NCI-H1417 (cell line): ENCODE data around the gene FAM181B.
A peak's percentile ranks its signal among the peaks of the same experiment; 100 is the strongest.
"Not testable (repeated sequence)": the region's sequence is repeated elsewhere in the genome, so short reads cannot be mapped to it uniquely, and the experiment has no call there.

Experiments used
- DNase-seq, 3 experiments: peaks; one replicate each; lab custom pipeline; 2025; lab: John Stamatoyannopoulos, UW

FAM181B gene

DNA sequence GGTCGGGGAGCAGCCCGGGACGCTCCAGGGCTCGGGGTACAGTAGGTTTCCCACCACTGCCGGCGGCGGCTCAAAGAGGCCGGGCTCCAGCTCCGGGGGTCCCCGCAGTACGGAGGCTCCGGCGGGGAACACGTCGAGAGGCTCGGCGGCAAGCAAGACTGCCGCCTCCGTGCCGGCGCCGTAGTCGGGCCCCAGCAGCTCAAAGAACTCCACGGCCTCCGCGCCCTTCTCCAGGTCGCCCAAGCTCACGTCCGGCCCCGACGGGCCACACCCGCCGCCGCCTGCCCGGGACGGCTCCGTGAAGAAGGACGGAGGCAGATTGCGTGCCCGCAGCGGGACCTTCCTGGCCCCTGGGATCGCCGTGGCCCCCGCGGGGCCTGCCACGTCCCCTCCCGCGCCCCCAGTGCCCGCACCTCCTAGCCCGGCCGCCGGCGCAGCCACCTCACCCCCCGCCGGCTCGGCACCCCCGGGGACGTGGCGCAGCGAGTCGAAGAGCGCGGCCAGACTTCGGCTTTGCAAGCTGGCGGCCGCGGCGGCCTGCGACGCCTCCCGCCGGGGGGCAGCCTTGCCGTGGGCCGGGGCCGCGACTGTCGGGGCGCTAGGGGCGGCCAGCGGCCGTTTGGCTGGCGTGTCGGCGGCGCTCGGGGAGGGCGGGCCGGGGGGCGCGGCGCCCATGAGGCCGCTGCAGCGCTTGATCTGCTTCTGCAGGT, 775 bp downstream of the FAM181B start:
- DNase-seq = no peak

DNA sequence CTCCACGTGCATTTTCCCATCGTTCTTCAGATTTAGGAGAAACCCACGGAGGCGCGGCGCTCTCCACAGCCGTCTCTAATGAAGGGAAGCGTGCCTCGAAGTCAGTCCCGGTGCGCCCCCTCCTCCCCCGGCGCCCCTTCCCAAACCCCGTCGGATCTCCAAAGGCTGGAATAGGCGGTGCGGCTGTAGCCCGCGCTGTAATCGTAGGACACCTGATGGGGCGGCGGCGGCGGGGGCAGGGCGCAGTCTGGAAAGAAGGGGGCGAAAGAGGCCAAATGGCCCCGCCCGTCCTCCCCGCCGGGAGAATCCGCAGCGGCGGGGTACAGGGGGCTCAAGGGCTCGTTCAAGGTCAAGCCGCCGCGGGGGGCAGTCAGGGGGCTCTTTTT, 1.3 kb downstream of the FAM181B start:
- no peak for DNase-seq

DNA sequence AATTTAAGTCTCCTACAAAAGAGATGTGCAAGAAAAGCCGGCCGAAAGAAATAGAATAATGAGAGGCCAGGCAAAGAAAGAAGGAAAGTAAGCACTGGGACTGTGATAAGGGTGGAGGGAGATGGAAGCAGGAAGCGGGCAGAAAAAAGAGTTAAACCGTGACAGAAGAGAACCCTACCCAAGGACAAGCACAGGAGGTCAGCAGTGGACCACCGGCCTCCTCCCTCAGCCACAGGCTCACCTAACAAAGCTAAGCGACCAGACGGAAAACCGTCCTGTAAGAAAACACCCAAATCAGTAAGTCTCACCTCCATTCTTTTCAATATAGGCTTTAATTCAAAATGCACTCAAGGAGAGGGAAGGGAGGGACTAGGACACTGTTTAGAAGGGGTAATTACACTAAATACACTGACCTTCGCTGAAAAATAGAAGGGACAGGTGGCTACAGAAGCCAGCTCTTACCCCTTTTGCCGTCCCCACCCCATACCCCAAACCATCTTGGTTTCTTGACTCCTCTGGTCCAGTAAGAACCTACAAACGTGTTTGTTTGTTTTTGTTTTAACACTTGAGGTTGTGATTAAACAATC, 1.9 kb downstream of the FAM181B start:
- DNase-seq = no peak

DNA sequence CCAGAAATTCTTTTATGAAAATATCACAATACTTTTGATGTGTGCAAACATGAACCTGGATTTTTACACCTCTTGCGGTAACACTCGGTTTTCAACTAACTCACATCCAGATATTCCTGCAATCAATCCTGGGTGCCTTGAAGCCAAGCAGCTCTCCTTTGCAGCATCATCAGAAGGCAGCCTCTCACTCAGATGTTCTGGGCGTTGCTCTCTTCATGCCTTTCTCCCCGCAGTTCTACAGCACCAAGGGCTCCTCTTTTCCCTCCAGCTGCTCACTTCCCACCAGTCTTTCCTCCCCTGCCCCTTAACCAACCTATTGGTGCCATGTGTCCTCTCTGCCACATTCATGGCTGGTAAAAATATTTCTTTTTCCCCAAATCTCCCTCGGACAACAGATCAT, 2.9 kb downstream of the FAM181B start:
- DNase-seq = no peak

DNA sequence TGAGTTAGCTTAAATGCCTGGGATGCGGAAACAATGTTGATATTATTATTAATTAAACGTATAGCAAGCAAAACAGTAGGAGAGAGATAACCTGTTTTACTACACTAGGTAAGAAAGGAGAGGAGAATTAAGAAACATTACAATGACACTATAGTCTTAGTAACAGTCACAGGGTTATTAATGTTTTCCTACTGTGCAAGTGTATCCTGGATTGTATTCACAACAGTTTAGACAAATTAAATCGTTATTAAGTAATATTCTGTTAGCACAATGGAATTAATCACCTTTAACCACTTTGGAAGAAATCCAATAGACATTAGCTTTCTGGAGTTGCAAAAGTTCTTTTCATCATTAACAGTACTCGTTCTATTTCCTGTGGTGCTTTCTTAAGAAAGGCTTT, 3.4 kb downstream of the FAM181B start:
- no peak for DNase-seq

DNA sequence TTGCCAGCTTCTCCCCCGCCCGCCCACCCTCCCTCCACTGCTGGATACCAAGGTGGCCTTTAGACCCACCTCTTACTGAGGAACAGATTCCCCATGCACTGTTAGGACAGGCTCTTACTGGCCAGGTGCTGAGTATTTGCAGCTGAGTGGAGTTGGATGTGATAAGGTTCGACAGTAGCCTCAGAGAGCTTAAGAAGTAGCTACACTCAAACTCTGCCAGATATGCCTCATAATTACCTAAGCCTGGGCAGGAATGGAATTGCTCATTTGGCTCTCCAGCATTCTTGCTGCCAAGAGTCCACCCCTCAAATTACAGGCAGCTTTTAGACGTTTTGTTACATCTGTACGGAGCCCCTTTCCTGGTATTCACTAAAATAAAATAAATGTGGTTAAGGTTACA, 9.6 kb downstream of the FAM181B start:
- no peak for DNase-seq

DNA sequence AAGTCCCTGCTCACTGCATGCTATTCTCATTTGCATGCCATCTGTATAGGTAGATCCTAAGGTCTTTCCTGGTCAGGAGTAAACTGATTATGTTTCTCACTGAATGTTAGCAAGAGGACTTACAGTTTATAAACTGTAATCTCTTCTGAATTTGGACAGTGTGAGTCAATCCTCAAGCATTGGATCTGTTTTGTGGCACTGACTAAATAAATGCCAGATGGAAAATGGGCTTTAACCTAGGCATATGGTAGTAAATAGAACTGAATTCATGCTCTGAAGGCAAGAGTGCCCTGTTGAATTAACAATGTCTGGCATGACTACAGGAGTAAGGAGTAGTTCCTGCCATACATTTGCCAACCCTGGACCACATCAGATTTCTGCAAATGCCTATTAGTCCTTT, 11.4 kb downstream of the FAM181B start:
- no peak for DNase-seq

DNA sequence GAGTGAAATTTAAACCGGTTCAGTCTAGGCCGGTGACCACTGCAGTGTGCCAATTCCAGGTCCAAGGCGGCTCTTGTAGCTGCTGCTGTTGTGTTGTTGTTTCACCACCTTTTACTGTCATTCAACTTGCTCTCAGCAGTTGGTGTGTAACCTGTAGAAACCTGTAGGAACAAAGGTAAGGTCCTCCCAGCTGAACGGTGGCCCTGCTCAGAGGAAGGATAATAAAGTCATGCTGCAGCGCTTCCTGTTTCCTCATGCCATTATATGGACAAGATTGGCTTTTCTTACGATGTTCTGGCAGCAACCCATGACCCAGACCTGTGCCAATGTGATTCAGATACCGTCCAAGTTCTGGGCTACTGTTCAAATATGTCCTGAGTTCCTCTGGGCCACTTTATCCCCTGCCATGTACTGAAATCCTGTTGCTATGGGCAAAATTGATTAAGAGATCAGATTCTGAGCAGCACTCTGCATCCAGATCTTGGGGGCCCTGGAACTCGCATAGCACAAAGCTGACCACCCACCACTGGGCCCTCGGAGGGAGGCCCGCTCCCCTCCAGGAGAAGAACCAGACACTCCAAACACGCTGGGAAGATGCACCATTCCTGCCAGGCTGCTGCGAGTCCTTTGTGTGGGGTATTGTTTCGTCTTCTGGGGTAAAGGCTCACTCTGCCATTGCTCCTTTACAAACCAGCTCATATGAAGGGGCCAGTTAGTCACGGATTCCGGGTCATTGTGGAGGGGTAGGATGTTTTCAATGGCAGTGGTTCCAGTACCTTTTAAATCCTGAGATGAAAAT, 13.2 kb downstream of the FAM181B start:
- no peak for DNase-seq

DNA sequence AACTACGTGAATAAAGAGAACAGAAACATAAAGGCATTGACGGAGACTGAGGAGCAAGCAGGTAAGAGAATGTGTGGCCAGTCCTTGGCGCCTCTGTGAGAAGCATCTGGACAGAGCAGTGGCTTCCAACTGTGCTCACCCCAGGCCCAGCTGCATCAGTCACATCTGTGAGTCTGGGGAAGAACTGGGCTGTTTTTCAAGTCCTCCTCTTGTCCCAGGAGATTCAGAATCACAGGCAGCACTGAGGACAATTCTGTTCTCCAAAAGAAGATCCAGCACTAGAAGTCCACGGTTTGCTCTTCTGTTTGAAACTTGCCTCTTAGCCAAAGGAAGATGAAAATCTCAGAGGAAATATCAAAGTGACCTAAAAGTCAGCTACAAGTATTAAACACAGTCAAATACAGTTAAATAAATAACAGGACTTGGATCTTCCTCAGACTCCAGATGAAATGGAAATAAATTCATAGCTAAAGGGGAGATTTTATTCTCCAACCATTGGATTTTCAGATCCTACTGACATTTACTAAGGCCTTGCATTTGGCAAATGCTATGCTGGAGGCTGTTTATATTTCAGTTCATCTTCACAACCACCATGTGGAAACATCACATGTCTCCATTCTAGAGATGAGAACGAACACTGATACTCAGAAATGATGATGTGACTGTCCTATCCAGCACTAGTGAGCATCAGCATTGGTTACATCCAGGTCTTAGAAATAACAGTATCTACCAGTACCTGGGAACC, 14.1 kb downstream of the FAM181B start:
- DNase-seq = no peak

DNA sequence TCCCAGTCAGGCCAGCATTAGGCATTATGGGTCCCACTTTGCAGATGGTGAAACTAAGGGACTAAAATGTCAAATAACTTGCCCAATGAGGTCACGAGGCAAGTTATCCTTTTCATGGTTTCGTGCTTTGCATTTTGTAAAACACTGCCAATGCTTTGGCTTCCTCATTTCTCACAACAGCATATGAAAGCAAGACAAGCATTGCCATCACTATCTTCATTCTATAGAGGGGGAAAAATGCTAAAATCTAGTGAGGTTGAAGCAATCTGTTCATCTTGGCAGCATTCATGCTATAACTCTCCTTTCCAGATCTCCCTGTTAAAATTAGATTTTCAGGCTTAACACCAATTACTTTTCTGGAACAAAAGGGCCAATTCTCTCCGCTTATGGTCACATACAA, 14.8 kb downstream of the FAM181B start:
- no peak for DNase-seq

DNA sequence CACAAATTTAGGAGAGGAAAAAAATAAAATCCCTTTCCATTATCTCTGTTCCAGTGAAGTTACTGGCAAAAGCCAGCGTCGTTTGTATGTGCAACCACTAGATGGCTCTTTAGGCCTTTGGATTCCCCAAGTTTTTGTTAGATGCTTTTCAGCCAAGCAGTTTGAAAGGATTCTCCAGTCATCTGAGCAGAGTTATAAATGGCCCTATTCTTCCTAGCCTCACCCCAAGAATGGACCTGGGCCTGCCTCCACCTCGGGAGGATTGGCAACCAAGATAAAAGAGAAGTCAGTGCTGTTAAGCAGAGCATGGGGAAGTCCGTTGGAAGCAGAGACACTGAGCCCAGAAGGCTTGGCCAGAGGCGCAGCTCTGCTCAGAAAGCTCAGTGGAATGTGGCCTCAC, 15.4 kb downstream of the FAM181B start:
- DNase-seq = peak; percentile 30 to 73 (median 36)

DNA sequence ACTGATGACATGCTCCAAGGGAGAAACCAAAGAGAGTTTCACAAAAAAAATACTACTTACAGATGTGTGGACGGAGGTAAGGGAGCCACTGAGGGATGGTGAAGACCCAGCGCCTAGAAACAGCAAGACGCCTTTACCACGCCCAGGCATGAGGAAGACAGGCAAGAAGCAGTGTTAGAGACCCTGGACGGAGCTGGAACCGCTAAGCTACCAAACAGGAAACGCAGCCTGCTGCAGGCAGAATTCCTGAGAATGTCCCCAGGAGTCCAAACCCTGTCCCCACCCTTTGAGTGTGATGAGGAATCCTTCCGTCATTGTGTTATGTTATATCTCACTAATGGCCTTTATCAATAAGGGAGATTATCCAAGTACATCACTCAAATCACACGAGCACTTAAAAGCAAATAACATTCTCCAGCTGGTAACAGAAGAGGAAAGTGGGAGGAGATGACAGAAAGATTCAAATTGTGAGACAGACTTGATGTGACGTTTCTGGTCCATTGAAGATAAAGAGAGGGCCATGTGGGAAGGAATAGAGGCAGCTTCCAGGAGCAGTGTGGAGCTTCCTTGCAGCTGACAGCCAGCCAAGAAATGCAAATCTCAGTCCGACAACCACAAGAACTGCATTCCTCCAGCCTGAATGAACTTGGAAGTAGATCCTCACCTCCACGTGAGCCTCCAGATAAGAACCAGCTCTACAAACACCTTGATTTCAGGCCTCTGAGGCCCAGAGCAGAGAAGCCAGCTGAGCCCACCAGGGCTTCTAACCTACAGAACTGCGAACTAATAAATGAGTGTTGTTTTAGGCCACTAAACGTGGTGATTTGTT, 19.1 kb downstream of the FAM181B start:
- no peak for DNase-seq

DNA sequence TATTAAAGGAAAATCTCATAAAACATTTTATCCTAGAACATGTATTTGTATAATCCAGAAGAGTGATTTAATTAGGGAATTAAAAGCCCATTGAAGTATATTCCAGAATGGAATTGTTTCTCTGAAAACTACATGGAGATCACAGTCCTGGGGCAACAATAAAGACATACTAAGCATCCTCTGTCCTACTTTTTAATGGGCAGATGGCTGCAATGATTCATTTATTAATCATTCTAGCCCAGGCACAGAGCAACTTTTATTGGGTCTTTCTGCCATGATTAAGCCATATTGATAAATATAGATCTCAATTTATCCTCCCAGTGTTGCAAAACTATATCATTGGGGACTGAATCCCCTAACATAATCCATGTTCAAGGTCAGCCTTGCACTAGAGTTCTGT, 22.0 kb downstream of the FAM181B start:
- DNase-seq = no peak

DNA sequence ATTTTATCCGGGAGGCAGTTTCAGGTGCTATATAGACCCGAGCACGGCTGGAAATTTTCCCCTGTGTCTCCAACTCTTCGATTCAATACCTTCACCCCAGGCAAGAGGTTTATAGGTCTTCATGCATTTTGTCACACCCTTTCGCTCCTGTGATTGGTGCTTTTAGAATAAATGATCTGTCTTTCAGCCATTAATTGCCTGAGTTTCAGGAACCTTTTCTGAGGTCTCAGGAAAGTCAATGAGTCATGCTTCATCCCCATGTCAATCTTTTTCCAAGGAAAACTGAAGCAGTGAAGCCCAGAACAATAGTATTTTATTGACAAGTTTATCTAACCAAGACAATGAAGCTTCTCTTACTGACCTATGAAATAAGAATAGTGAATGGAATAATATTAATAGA, 29.9 kb downstream of the FAM181B start:
- DNase-seq = no peak

DNA sequence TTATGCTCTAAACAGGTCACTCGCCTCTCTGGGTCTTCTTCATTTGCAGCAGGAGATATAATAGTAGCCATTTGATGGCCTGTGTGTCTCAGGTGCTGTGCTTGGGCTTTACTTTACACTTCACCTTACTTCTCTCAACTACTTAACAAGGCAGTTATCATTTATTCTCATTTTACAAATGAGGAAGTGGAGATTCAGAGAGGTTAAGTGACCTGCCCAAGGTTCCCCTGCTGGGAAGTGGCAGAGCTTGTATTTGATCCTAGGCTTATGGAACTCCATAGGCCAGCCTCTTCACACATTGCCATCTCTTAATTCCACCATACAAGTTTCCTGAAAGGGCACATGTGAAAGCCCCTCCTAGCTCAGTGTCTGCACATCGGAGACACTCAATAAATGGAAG, 30.4 kb downstream of the FAM181B start:
- no peak for DNase-seq

DNA sequence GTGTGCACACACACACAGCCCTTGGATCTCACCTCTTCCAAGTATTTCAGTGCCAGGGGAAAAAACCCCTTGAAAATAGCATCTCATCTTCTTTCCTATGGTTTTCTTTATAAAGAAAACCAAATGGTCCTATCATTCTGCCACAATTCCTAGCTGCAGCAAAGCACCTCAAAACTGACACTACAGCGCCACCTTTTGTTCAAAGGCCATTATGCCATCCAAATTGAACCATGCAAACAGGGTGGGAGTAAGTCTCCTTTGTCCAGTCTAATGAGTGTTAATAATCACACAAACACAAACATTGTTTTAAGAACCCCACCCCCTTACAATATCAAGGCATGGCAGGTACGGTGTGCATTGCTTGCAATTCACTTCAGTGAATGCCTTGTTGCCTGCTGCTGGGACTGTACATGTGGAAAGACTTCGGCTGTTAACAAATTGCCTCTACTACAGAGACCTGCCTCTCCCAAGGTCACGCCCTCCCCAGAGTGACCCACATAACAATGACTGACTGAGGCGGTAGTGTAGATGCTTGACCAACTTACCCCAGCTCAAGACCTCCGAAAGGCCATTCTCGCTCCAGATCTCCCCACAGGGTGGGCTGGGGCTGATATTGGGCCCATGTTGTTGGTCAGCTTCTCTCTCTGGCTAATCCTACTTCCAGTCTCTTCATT, 31.7 kb downstream of the FAM181B start:
- peak; percentile 36 to 78 (median 57) for DNase-seq

DNA sequence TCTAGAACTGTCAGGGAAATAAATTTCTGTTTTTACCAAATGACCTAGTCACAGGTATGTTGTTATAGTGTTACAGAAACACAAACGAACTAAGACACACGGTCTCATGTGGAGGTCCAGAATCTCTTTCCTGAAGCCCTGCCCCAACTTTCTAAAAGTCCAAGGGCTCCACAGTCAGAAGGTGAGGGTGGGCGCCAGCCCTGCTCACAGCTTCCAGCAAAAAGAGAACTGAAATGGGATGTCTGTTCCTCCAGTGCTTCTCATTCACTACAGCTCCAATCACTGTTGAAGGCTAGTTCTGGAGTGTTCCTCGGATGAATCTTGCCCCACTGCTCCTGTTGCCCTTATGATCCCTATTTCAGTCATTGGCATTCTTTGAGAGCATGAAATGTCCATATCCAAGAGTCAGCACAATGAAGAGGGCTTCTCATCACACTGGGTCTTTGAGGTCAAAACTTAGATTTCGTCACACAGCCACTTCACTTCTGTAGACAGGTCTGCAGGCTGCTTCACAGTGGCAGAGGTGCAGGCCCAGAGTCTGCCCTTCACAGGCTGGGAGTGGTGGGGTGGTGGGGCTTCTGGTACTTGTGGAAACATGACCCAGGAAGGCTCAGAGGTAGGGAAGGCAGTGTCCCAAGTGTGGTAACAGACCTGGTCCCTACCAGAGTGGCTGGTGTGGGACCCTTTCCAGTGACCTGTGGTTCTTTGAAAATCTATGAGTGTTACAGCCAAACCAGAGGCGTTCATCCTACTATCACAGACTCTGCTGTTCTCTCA, 34.9 kb downstream of the FAM181B start:
- DNase-seq = no peak

DNA sequence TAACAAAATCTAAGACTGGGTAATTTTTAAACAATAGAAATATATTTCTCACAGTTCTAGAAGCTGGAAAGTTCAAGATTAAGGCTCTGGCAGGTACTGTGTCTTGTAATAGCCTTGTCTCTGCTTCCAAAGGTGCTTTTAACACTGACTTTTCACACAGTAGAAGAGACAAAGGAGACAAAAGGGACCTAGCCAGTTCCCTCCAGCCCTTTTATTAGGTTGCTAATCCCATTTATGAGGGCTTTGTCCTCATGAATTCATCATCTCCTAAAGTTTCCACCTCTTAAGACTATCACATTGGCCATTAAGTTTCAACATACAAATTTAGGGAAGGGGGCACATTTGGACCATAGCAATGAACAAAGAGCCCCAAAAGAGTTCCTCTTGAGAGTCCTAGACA, 40.7 kb downstream of the FAM181B start:
- no peak for DNase-seq

DNA sequence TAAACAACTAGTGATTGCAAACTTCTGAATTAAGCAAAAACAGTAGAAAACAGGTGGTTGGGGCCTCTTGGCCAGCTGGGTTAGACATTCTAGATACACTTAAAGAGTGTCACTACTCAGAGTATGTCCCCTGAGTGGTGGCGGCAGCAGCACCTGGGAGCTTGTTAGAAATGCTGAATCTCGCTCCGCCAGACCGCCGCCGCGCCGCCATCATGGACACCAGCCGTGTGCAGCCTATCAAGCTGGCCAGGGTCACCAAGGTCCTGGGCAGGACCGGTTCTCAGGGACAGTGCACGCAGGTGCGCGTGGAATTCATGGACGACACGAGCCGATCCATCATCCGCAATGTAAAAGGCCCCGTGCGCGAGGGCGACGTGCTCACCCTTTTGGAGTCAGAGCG, 44.3 kb downstream of the FAM181B start:
- not testable (repeated sequence) for DNase-seq

DNA sequence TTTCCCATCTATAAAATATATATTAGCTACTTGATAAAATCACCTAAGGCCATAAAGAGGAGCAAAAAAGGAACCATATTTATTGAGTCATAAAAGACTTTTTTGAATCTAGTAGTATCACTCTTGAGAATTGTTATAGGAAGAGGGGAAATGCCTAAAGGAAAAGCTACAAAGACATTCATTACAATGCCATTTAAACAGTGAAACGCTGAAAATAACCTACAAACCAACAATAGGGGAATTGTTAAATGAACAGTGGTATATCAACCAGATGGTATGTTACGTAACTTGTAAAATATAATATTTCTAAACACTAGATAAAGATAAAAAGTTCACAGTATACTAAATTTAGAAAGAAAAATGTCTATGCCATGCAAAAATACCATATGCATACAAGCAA, 47.5 kb downstream of the FAM181B start:
- no peak for DNase-seq
